Tibial nerve (tissue), 3 donors: Measurements from ENCODE around the gene CIART.

Experiments
- POLR2A ChIP-seq, 2 donors: fragments of 450-650 bp; IDR thresholded peaks; one replicate each; pipeline ENCODE4 v1.6.1; 2017; ENCODE audit warnings: antibody characterized with exemption in 2 of 2, mild to moderate bottlenecking in 2 of 2, moderate library complexity in 2 of 2
- TF ChIP-seq, protein P1 (sequence below), 5 experiments: fragments of 200-600 bp in 3 of 5; fragments of 450-650 bp in 2 of 5; sonication (generic) in 3 of 5; IDR thresholded peaks; one replicate each; pipeline ENCODE4 v1.5.1; 2016 to 2019; ENCODE audit warnings: antibody characterized with exemption in 5 of 5, mild to moderate bottlenecking in 3 of 5, moderate library complexity in 2 of 5

DNA sequence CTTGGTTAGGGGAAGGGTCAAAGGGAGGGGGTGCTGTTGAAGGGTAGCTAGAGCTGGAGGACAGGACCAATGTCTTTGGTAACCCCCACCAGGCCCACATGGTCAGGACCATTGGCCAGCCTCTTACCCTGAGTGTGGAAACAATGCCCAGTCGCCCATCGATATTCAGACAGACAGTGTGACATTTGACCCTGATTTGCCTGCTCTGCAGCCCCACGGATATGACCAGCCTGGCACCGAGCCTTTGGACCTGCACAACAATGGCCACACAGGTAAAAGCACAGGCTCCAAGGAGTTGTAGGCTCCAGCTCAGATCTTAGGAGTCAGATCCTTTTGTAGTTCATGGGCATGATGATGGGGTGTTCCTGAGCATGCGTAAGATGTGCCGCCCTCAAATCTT lies 21.0 kb upstream of the CIART start:
- TF ChIP-seq, protein P1, sequence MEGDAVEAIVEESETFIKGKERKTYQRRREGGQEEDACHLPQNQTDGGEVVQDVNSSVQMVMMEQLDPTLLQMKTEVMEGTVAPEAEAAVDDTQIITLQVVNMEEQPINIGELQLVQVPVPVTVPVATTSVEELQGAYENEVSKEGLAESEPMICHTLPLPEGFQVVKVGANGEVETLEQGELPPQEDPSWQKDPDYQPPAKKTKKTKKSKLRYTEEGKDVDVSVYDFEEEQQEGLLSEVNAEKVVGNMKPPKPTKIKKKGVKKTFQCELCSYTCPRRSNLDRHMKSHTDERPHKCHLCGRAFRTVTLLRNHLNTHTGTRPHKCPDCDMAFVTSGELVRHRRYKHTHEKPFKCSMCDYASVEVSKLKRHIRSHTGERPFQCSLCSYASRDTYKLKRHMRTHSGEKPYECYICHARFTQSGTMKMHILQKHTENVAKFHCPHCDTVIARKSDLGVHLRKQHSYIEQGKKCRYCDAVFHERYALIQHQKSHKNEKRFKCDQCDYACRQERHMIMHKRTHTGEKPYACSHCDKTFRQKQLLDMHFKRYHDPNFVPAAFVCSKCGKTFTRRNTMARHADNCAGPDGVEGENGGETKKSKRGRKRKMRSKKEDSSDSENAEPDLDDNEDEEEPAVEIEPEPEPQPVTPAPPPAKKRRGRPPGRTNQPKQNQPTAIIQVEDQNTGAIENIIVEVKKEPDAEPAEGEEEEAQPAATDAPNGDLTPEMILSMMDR (IDR thresholded peaks at IDR 0.05) = no peak
- TF ChIP-seq POLR2A (IDR thresholded peaks at IDR 0.05) = no peak
